Activated B cell treated with CpG ODN at 0.5 μM for 24 hours (primary cell): Measurements from ENCODE around the gene CADM1. TPM values are rescaled to one million over a fixed set of nuclear protein-coding genes. Genes with fewer than 3 reads are reported as not detected.
A peak's percentile ranks its signal among the peaks of the same experiment; 100 is the strongest.

Experiments used
- ATAC-seq: fragments of 200-7000 bp; cut with Tn5 transposase; one replicate; pipeline ENCODE4 v1.10.0; 2021; ENCODE audit warnings: low read depth, mild to moderate bottlenecking, moderate library complexity
- CTCF ChIA-PET: fragments of 350-600 bp; sonication (Branson Sonifier 250); formaldehyde crosslinking; loops from one replicate; lab custom pipeline; 2021; ENCODE audit warnings: antibody characterized with exemption; lab: Charles Lee
- POLR2A ChIA-PET: fragments of 350-600 bp; sonication (Branson Sonifier 250); formaldehyde crosslinking; loops from one replicate; lab custom pipeline; 2021; ENCODE audit warnings: antibody characterized with exemption; lab: Charles Lee
- DNase-seq: peaks from one replicate; pipeline ENCODE4 v3.0.0; 2022
- H3K27ac Mint-ChIP-seq: one replicate; pipeline ENCODE4 v1.8.0; 2020; ENCODE audit warnings: mixed read lengths
- H3K27me3 Mint-ChIP-seq: one replicate; pipeline ENCODE4 v1.8.0; 2021; ENCODE audit warnings: mixed read lengths
- H3K36me3 Mint-ChIP-seq: one replicate; pipeline ENCODE4 v1.8.0; 2021; ENCODE audit warnings: low read depth, mixed read lengths
- H3K4me1 Mint-ChIP-seq: one replicate; pipeline ENCODE4 v1.8.0; 2021; ENCODE audit warnings: mixed read lengths
- H3K4me3 Mint-ChIP-seq: one replicate; pipeline ENCODE4 v1.8.0; 2020; ENCODE audit warnings: mild to moderate bottlenecking, mixed read lengths
- H3K9me3 Mint-ChIP-seq: one replicate; pipeline ENCODE4 v1.8.0; 2020; ENCODE audit warnings: mixed read lengths
- CTCF ChIP-seq: fragments of 200-600 bp; IDR thresholded peaks from one replicate; pipeline ENCODE4 v1.8.0; 2022; ENCODE audit warnings: antibody characterized with exemption, mild to moderate bottlenecking
- intact Hi-C: fragments of 100-400 bp; cut with micrococcal nuclease; formaldehyde crosslinking; loops from one replicate; pipeline ENCODE4 v1.15.1; 2024
- total RNA-seq: library from RNA; stranded (reverse); gene quantifications from 2 replicates; pipeline ENCODE4 v1.2.3, GENCODE V29; 2022

The CADM1 gene
- total RNA-seq, 1 donor from 2014 or later = 0.86 TPM

GRCh38 chr11:115515647-115516395 lies 11.6 kb upstream of the CADM1 start:
- ATAC-seq (no peak), DNase-seq (no peak)
- TF ChIP-seq CTCF = no peak
- H3K4me1 Mint-ChIP-seq = no peaks in the 10 kb centered on the region
- no peaks in the 10 kb centered on the region for H3K36me3 Mint-ChIP-seq
- no peak overlapping the region for H3K27ac Mint-ChIP-seq
- ChIA-PET CTCF (no interaction called here), POLR2A (no interaction called here)
- no peaks in the 10 kb centered on the region for H3K9me3 Mint-ChIP-seq
- no peak overlapping the region for H3K4me3 Mint-ChIP-seq
- H3K27me3 Mint-ChIP-seq = peaks cover 5% of the 10 kb centered on the region
- intact Hi-C loops = no loop called here

- Mint-ChIP-seq H3K9me3 (no peaks in the 10 kb centered on the region), H3K4me1 (peaks cover 11% of the 10 kb centered on the region), H3K36me3 (peaks cover 2% of the 10 kb centered on the region), H3K4me3 (no peak overlapping the region), H3K27me3 (peaks cover 32% of the 10 kb centered on the region), H3K27ac (no peak overlapping the region)
- POLR2A ChIA-PET = no interaction called here
- CTCF ChIA-PET = no interaction called here
- ATAC-seq = no peak
- DNase-seq = no peak
- no peak for TF ChIP-seq CTCF
- intact Hi-C loops = no loop called here
Observed at GRCh38 chr11:115506954-115507675, 2.9 kb upstream of the CADM1 start.

GRCh38 chr11:115505175-115505574 lies 960 bp upstream of the CADM1 start:
- CTCF ChIA-PET = no interaction called here
- Mint-ChIP-seq H3K9me3 (no peaks in the 10 kb centered on the region), H3K4me3 (no peak overlapping the region), H3K27me3 (peaks cover 32% of the 10 kb centered on the region), H3K27ac (no peak overlapping the region), H3K36me3 (peaks cover 2% of the 10 kb centered on the region), H3K4me1 (peaks cover 11% of the 10 kb centered on the region)
- ATAC-seq (no peak), DNase-seq (no peak)
- intact Hi-C loops = no loop called here
- POLR2A ChIA-PET = no interaction called here
- no peak for TF ChIP-seq CTCF

GRCh38 chr11:115503886-115504275 lies 334 bp downstream of the CADM1 start:
- no peak for TF ChIP-seq CTCF
- no peak for DNase-seq
- no peak overlapping the region for H3K27ac Mint-ChIP-seq
- H3K9me3 Mint-ChIP-seq = no peaks in the 10 kb centered on the region
- peaks cover 2% of the 10 kb centered on the region for H3K36me3 Mint-ChIP-seq
- CTCF ChIA-PET = no interaction called here
- no peak for ATAC-seq
- H3K4me3 Mint-ChIP-seq = peak overlapping the region; percentile 46
- peaks cover 31% of the 10 kb centered on the region for H3K27me3 Mint-ChIP-seq
- POLR2A ChIA-PET = no interaction called here
- peaks cover 11% of the 10 kb centered on the region for H3K4me1 Mint-ChIP-seq
- intact Hi-C loops = no loop called here

- ChIA-PET CTCF (no interaction called here), POLR2A (no interaction called here)
- Mint-ChIP-seq H3K9me3 (no peaks in the 10 kb centered on the region), H3K27ac (no peak overlapping the region), H3K4me1 (peaks cover 11% of the 10 kb centered on the region), H3K4me3 (peak overlapping the region; percentile 46), H3K36me3 (peaks cover 2% of the 10 kb centered on the region), H3K27me3 (peaks cover 36% of the 10 kb centered on the region)
- ATAC-seq (no peak), DNase-seq (no peak)
- intact Hi-C loops = no loop called here
- no peak for TF ChIP-seq CTCF
Observed at GRCh38 chr11:115503083-115503885, 931 bp downstream of the CADM1 start.
